Panc1 (cell line): ENCODE measurements around the gene CRIM1. TPM values are rescaled to one million over a fixed set of nuclear protein-coding genes. Genes with fewer than 3 reads are reported as not detected.

Experiments used
- ATAC-seq: fragments of 200-7000 bp; cut with Tn5 transposase; 2 replicates; pipeline ENCODE4 v1.9.1; 2020; ENCODE audit warnings: mild to moderate bottlenecking, moderate library complexity
- BruUV-seq: library from RNA; stranded (reverse); fragments of 400-500 nt; replicated peaks from 2 replicates; lab custom pipeline; 2021; lab: Mats Ljungman, UMichigan
- CTCF ChIA-PET: fragments of 300-600 bp; sonication (Branson Sonifier 250); formaldehyde crosslinking; loops from one replicate; lab custom pipeline; 2022; ENCODE audit warnings: antibody characterized with exemption; lab: Charles Lee
- POLR2A ChIA-PET: fragments of 300-600 bp; sonication (Branson Sonifier 250); formaldehyde crosslinking; loops from one replicate; lab custom pipeline; 2022; ENCODE audit warnings: antibody characterized with exemption; lab: Charles Lee
- DNase-seq: peaks from one replicate; pipeline ENCODE4 v3.0.0-alpha.2; 2010; ENCODE audit warnings: low read depth, low spot score
- H3K27ac ChIP-seq: 2 replicates; pipeline ENCODE4 v1.5.1; 2011; ENCODE audit warnings: mild to moderate bottlenecking, low read length, inconsistent platforms
- H3K27me3 ChIP-seq: fragments of 200-500 bp; sonication (Bioruptor generic); 2 replicates; pipeline ENCODE4 v1.6.0; 2014; ENCODE audit warnings: low read length, inconsistent platforms; ENCODE audit not compliant: control insufficient read depth, insufficient read depth
- H3K36me3 ChIP-seq: fragments of 200-500 bp; sonication (Bioruptor generic); 2 replicates; pipeline ENCODE4 v1.5.1; 2014; ENCODE audit warnings: inconsistent platforms, mild to moderate bottlenecking, low read length, moderate library complexity; ENCODE audit not compliant: control insufficient read depth, insufficient read depth
- H3K4me1 ChIP-seq: 2 replicates; pipeline ENCODE4 v1.5.1; 2011; ENCODE audit warnings: inconsistent platforms, mild to moderate bottlenecking, low read length, moderate library complexity; ENCODE audit not compliant: control insufficient read depth, insufficient read depth
- H3K4me3 ChIP-seq, 2 experiments: 2 replicates each; pipeline ENCODE4 v1.5.1; 2011 to 2012; ENCODE audit warnings: low read depth in 2 of 2, low read length in 2 of 2, mild to moderate bottlenecking in 2 of 2, inconsistent platforms in 1 of 2, moderate library complexity in 1 of 2
- H3K9me3 ChIP-seq: fragments of 200-500 bp; sonication (Bioruptor generic); 2 replicates; pipeline ENCODE4 v1.5.1; 2014; ENCODE audit warnings: low read depth, mild to moderate bottlenecking, inconsistent platforms, low read length, moderate library complexity; ENCODE audit not compliant: control insufficient read depth, insufficient read depth
- POLR2AphosphoS5 ChIP-seq: IDR thresholded peaks from 2 replicates; pipeline ENCODE4 v1.6.1; 2012; ENCODE audit warnings: mild to moderate bottlenecking, low read depth, low read length, moderate library complexity
- SIN3A ChIP-seq: IDR thresholded peaks from 2 replicates; pipeline ENCODE4 v1.6.1; 2012; ENCODE audit warnings: low read depth, mild to moderate bottlenecking, low read length, moderate library complexity, borderline replicate concordance; ENCODE audit not compliant: insufficient read depth
- TCF7L2 ChIP-seq: IDR thresholded peaks from 2 replicates; pipeline ENCODE4 v1.6.1; 2011; ENCODE audit warnings: mild to moderate bottlenecking, low read depth, low read length, inconsistent platforms
- in situ Hi-C: cut with HindIII; loops from 2 replicates; pipeline ENCODE4 v1.10.0; 2016; ENCODE audit warnings: low sequenced_read_pairs, low pct_unique_long_range_greater_than_20kb
- intact Hi-C: fragments of 100-400 bp; cut with micrococcal nuclease; formaldehyde crosslinking; loops from one replicate; pipeline ENCODE4 v1.10.0; 2022; ENCODE audit not compliant: unreplicated experiment
- total RNA-seq: library from RNA; stranded (reverse); gene quantifications from one replicate; pipeline ENCODE4 v1.2.1, GENCODE V29; 2021; ENCODE audit not compliant: unreplicated experiment
- TF ChIP-seq, protein P1 (sequence below), 2 experiments: IDR thresholded peaks; 2 replicates each; pipeline ENCODE4 v1.6.1; 2011 to 2012; ENCODE audit warnings: low read depth in 2 of 2, control low read depth in 1 of 2, low read length in 1 of 2, mild to moderate bottlenecking in 1 of 2, moderate library complexity in 1 of 2; ENCODE audit not compliant: insufficient read depth in 1 of 2
- TF ChIP-seq, protein P2 (sequence below): fragments of 450-650 bp; IDR thresholded peaks from 2 replicates; pipeline ENCODE4 v1.5.1; 2017; ENCODE audit warnings: mild to moderate bottlenecking

Gene CRIM1
- total RNA-seq, 1 experiment from 2014 or later = 290 TPM

DNA sequence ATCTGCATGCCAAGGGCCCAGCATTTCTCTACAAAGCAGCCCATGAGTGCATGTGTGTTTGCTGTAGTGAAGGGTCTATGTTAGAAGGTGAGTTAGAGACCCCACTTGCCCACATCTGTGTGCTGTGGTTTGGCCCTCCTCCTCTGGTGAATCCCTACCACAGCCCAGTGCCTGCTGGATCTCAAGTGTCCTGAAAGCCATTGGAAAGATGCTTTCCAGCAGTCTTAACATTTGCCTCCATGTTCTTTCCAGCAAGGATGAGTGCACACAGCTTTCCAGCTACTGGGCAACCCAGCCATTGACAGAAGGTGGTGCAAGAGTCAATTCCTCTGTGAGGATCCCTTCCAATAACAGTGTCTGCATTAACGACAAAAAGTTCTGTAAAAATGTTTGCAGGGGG lies 13.6 kb downstream of the CRIM1 start:
- ChIA-PET POLR2A (interaction anchor here (0.5 to 1.0 kb wide), 3 partner anchors 11 to 47 kb away, joined by 3 to 6 read pairs (median 3); no protein-coding TSS in a partner anchor), CTCF (no interaction called here)
- in situ Hi-C loops = no loop called here
- BruUV-seq = no TSS peak
- no peaks in the 10 kb centered on the region for H3K27me3 ChIP-seq
- TF ChIP-seq, protein P1, sequence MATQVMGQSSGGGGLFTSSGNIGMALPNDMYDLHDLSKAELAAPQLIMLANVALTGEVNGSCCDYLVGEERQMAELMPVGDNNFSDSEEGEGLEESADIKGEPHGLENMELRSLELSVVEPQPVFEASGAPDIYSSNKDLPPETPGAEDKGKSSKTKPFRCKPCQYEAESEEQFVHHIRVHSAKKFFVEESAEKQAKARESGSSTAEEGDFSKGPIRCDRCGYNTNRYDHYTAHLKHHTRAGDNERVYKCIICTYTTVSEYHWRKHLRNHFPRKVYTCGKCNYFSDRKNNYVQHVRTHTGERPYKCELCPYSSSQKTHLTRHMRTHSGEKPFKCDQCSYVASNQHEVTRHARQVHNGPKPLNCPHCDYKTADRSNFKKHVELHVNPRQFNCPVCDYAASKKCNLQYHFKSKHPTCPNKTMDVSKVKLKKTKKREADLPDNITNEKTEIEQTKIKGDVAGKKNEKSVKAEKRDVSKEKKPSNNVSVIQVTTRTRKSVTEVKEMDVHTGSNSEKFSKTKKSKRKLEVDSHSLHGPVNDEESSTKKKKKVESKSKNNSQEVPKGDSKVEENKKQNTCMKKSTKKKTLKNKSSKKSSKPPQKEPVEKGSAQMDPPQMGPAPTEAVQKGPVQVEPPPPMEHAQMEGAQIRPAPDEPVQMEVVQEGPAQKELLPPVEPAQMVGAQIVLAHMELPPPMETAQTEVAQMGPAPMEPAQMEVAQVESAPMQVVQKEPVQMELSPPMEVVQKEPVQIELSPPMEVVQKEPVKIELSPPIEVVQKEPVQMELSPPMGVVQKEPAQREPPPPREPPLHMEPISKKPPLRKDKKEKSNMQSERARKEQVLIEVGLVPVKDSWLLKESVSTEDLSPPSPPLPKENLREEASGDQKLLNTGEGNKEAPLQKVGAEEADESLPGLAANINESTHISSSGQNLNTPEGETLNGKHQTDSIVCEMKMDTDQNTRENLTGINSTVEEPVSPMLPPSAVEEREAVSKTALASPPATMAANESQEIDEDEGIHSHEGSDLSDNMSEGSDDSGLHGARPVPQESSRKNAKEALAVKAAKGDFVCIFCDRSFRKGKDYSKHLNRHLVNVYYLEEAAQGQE (IDR thresholded peaks at IDR 0.05; ENCODE audit: insufficient read depth in 1 of 2, low read depth in 2 of 2, low read length in 1 of 2) = no peak
- no peak for TF ChIP-seq TCF7L2
- TF ChIP-seq POLR2AphosphoS5 = no peak
- TF ChIP-seq SIN3A = no peak
- TF ChIP-seq, protein P2, sequence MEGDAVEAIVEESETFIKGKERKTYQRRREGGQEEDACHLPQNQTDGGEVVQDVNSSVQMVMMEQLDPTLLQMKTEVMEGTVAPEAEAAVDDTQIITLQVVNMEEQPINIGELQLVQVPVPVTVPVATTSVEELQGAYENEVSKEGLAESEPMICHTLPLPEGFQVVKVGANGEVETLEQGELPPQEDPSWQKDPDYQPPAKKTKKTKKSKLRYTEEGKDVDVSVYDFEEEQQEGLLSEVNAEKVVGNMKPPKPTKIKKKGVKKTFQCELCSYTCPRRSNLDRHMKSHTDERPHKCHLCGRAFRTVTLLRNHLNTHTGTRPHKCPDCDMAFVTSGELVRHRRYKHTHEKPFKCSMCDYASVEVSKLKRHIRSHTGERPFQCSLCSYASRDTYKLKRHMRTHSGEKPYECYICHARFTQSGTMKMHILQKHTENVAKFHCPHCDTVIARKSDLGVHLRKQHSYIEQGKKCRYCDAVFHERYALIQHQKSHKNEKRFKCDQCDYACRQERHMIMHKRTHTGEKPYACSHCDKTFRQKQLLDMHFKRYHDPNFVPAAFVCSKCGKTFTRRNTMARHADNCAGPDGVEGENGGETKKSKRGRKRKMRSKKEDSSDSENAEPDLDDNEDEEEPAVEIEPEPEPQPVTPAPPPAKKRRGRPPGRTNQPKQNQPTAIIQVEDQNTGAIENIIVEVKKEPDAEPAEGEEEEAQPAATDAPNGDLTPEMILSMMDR = no peak
- H3K4me3 ChIP-seq = peak overlapping the region in 1 of 2 experiments; percentile 2; a peak in 3 of 4 replicates
- no peak for DNase-seq
- intact Hi-C loops = no loop called here
- peaks cover 98% of the 10 kb centered on the region for H3K4me1 ChIP-seq
- H3K36me3 ChIP-seq = peaks cover 2% of the 10 kb centered on the region; the same call in 1 of the 2 replicates
- peak overlapping the region; percentile 98 for H3K27ac ChIP-seq
- ATAC-seq = no peak
- H3K9me3 ChIP-seq = no peaks in the 10 kb centered on the region

DNA sequence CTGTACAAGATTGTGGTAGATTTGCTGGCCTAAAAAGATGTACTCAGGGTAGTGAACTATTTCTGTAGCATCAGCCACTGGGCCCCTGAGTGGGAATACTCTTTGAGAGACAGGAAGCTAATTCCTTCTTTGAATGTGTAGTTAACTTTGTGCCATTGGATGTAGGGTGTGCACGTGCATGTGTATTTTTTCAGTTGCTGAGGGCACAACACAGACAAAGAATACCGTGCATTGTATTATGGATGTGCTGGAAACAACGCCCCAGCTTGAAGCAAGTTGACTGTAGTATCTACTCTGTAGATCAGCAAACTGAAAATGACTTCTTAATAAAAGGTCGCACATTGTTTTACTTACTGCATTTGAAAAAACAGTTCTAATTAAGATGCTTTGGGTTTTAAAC lies 14.1 kb downstream of the CRIM1 start:
- CTCF ChIA-PET = no interaction called here
- no peak for DNase-seq
- no TSS peak for BruUV-seq

More for the DNA sequence above, 14.1 kb downstream of the CRIM1 start:
- POLR2A ChIA-PET = interaction anchor here (0.6 to 1.0 kb wide), 2 partner anchors 37 to 46 kb away, joined by 4 to 6 read pairs; no protein-coding TSS in a partner anchor
- intact Hi-C loops = loop anchor here (5.0 kb wide), 1 partner anchor 38 kb away; no protein-coding TSS in a partner anchor
- Histone ChIP-seq H3K27me3 (no peaks in the 10 kb centered on the region), H3K27ac (peak overlapping the region; percentile 98), H3K36me3 (peaks cover 2% of the 10 kb centered on the region; the same call in 1 of the 2 replicates), H3K4me1 (peaks cover 98% of the 10 kb centered on the region), H3K4me3 (peak overlapping the region in 1 of 2 experiments; percentile 2; a peak in 1 of 4 replicates), H3K9me3 (no peaks in the 10 kb centered on the region)
- in situ Hi-C loops = no loop called here
- ATAC-seq = no peak
- TF ChIP-seq POLR2AphosphoS5 (no peak), SIN3A (no peak), TCF7L2 (no peak)
- TF ChIP-seq, protein P1 (IDR thresholded peaks at IDR 0.05; ENCODE audit: insufficient read depth in 1 of 2, low read depth in 2 of 2, low read length in 1 of 2) = no peak
- TF ChIP-seq, protein P2 = no peak
